ENCODE data around the gene DNAJC25. TPM values are rescaled to one million over a fixed set of nuclear protein-coding genes. Genes with fewer than 3 reads are reported as not detected.

The DNAJC25 gene
- total and polyA plus RNA-seq, 3 donors from 2014 or later = 10.0 to 15.9 (median 15.7) TPM

Other genes with a start within 250 kb of the DNAJC25 start
- 100 to 1,000 TPM in 1 of 2 donors, 10 to 100 TPM in 1; 90.0 to 122 TPM for gene ECPAS, start 147.0 kb upstream of the DNAJC25 start, total RNA-seq
- 74.1 TPM for gene ECPAS, start 147.0 kb upstream of the DNAJC25 start, polyA plus RNA-seq (ENCODE audit: insufficient read depth, low read depth, low replicate concordance)
- 10 to 100 TPM; 25.1 to 28.6 TPM for gene ZNF483, start 106.2 kb upstream of the DNAJC25 start, total RNA-seq
- gene ZNF483, start 106.2 kb upstream of the DNAJC25 start, polyA plus RNA-seq (ENCODE audit: insufficient read depth, low read depth, low replicate concordance) = 10.5 TPM
- gene PTGR1, start 31.7 kb upstream of the DNAJC25 start, total RNA-seq = 10 to 100 TPM; 20.9 TPM
- gene PTGR1, start 31.7 kb upstream of the DNAJC25 start, polyA plus RNA-seq (ENCODE audit: insufficient read depth, low read depth, low replicate concordance) = 26.6 TPM
- gene GNG10, start 30.3 kb downstream of the DNAJC25 start, total RNA-seq = 10 to 100 TPM; 37.1 to 38.3 TPM
- gene GNG10, start 30.3 kb downstream of the DNAJC25 start, polyA plus RNA-seq (ENCODE audit: insufficient read depth, low read depth, low replicate concordance) = 35.9 TPM
- 10 to 100 TPM; 25.9 to 36.8 TPM for gene SHOC1, start 163.6 kb downstream of the DNAJC25 start, total RNA-seq
- 14.9 TPM for gene SHOC1, start 163.6 kb downstream of the DNAJC25 start, polyA plus RNA-seq (ENCODE audit: insufficient read depth, low read depth, low replicate concordance)